Astrocyte (in vitro differentiated cells and primary cell): Measurements from ENCODE around the gene RBM14. TPM values are rescaled to one million over a fixed set of nuclear protein-coding genes. Genes with fewer than 3 reads are reported as not detected.
A peak's percentile ranks its signal among the peaks of the same experiment; 100 is the strongest.
"Not testable (repeated sequence)": the region's sequence is repeated elsewhere in the genome, so short reads cannot be mapped to it uniquely, and the experiment has no call there.

Experiments used
- DNase-seq: peaks from one replicate; pipeline ENCODE4 v3.0.0-alpha.2; 2010; ENCODE audit warnings: low read depth
- FAIRE-seq: peaks from 2 replicates; lab custom pipeline; 2011; peaks lifted over from hg19 to GRCh38; lab: Jason Lieb, UNC
- H2AFZ ChIP-seq: 2 replicates; pipeline ENCODE4 v1.6.0; 2012; ENCODE audit warnings: low read depth, low read length, inconsistent platforms
- H3K27ac ChIP-seq: 2 replicates; pipeline ENCODE4 v1.5.1; 2011; ENCODE audit warnings: low read depth, low read length, inconsistent platforms
- H3K27me3 ChIP-seq: 2 replicates; pipeline ENCODE4 v1.6.0; 2011; ENCODE audit warnings: low read length, inconsistent platforms; ENCODE audit not compliant: insufficient read depth
- H3K36me3 ChIP-seq: 2 replicates; pipeline ENCODE4 v1.5.1; 2011; ENCODE audit warnings: low read length, inconsistent platforms; ENCODE audit not compliant: insufficient read depth
- H3K4me1 ChIP-seq: 2 replicates; pipeline ENCODE4 v1.5.1; 2011; ENCODE audit warnings: low read length, inconsistent platforms; ENCODE audit not compliant: insufficient read depth
- H3K4me2 ChIP-seq: 2 replicates; pipeline ENCODE4 v1.6.0; 2012; ENCODE audit warnings: low read length, inconsistent platforms
- H3K4me3 ChIP-seq: 2 replicates; pipeline ENCODE4 v1.5.1; 2011; ENCODE audit warnings: low read depth, mild to moderate bottlenecking, low read length, inconsistent platforms; ENCODE audit not compliant: insufficient read depth
- H3K79me2 ChIP-seq: 2 replicates; pipeline ENCODE4 v1.6.0; 2012; ENCODE audit warnings: mild to moderate bottlenecking, low read length, inconsistent platforms; ENCODE audit not compliant: insufficient read depth
- H3K9ac ChIP-seq: 2 replicates; pipeline ENCODE4 v1.6.0; 2012; ENCODE audit warnings: mild to moderate bottlenecking, low read length, inconsistent platforms
- H3K9me3 ChIP-seq: 2 replicates; pipeline ENCODE4 v1.5.1; 2012; ENCODE audit warnings: low read depth, mild to moderate bottlenecking, low read length, inconsistent platforms; ENCODE audit not compliant: insufficient read depth
- H4K20me1 ChIP-seq: 2 replicates; pipeline ENCODE4 v1.6.0; 2012; ENCODE audit warnings: low read length, inconsistent platforms; ENCODE audit not compliant: insufficient read depth
- H3K27ac Mint-ChIP-seq: one replicate; pipeline ENCODE4 v1.8.0; 2021; ENCODE audit warnings: mild to moderate bottlenecking, mixed read lengths; ENCODE audit not compliant: unreplicated experiment
- H3K27me3 Mint-ChIP-seq: one replicate; pipeline ENCODE4 v1.8.0; 2021; ENCODE audit warnings: low read depth, mixed read lengths; ENCODE audit not compliant: unreplicated experiment
- H3K36me3 Mint-ChIP-seq: one replicate; pipeline ENCODE4 v1.8.0; 2021; ENCODE audit warnings: low read depth, mixed read lengths; ENCODE audit not compliant: unreplicated experiment
- H3K4me1 Mint-ChIP-seq: one replicate; pipeline ENCODE4 v1.8.0; 2021; ENCODE audit warnings: low read depth, mixed read lengths; ENCODE audit not compliant: unreplicated experiment
- H3K4me3 Mint-ChIP-seq: one replicate; pipeline ENCODE4 v1.8.0; 2021; ENCODE audit warnings: mild to moderate bottlenecking, moderate library complexity, mixed read lengths; ENCODE audit not compliant: unreplicated experiment
- H3K9me3 Mint-ChIP-seq: one replicate; pipeline ENCODE4 v1.8.0; 2021; ENCODE audit warnings: mild to moderate bottlenecking, mixed read lengths; ENCODE audit not compliant: unreplicated experiment
- EZH2 ChIP-seq: IDR thresholded peaks from 2 replicates; pipeline ENCODE4 v1.6.1; 2012; ENCODE audit warnings: mild to moderate bottlenecking, low read length, inconsistent platforms; ENCODE audit not compliant: insufficient read depth
- total RNA-seq: library from RNA; stranded (reverse); gene quantifications from 2 replicates; pipeline ENCODE4 v1.2.1, GENCODE V29; 2021
- TF ChIP-seq, protein P1 (sequence below): IDR thresholded peaks from 2 replicates; pipeline ENCODE4 v1.5.1; 2011; ENCODE audit warnings: low read depth, mild to moderate bottlenecking, inconsistent platforms, low read length, moderate library complexity; ENCODE audit not compliant: insufficient read depth

RBM14 gene
- total RNA-seq, 1 donor from 2014 or later: 59.7 TPM

DNA sequence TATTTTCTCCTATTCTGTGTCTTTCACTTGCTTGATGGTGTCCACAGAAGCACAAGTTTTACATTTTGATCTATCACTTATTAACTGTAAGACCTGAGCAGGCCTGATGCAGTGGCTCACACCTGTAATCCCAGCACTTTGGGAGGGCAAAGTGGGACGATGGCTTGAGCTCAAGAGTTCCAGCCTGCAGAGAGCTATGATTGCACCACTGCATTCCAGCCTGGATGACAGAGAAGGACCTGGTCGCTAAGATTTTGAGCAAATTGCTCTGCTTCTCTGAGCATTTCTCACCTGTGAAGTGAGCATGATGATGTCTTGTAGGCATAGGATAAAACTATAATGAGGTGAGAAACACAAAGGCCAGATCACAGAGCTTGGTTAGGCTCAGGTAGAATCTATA is 30.3 kb upstream of the RBM14 start:
- Histone ChIP-seq H4K20me1 (no peaks in the 10 kb centered on the region), H3K79me2 (no peaks in the 10 kb centered on the region), H3K27me3 (no peaks in the 10 kb centered on the region), H3K36me3 (no peaks in the 10 kb centered on the region), H3K9me3 (no peaks in the 10 kb centered on the region), H2AFZ (no peak overlapping the region), H3K4me2 (no peak overlapping the region), H3K9ac (no peak overlapping the region), H3K27ac (no peak overlapping the region), H3K4me1 (no peaks in the 10 kb centered on the region), H3K4me3 (no peak overlapping the region)
- Mint-ChIP-seq H3K4me1 (no peaks in the 10 kb centered on the region), H3K27me3 (peaks cover 6% of the 10 kb centered on the region), H3K4me3 (peak overlapping the region; percentile 25), H3K27ac (no peak overlapping the region), H3K36me3 (peaks cover 3% of the 10 kb centered on the region), H3K9me3 (peaks cover 22% of the 10 kb centered on the region)
- no peak for DNase-seq
- TF ChIP-seq, protein P1, sequence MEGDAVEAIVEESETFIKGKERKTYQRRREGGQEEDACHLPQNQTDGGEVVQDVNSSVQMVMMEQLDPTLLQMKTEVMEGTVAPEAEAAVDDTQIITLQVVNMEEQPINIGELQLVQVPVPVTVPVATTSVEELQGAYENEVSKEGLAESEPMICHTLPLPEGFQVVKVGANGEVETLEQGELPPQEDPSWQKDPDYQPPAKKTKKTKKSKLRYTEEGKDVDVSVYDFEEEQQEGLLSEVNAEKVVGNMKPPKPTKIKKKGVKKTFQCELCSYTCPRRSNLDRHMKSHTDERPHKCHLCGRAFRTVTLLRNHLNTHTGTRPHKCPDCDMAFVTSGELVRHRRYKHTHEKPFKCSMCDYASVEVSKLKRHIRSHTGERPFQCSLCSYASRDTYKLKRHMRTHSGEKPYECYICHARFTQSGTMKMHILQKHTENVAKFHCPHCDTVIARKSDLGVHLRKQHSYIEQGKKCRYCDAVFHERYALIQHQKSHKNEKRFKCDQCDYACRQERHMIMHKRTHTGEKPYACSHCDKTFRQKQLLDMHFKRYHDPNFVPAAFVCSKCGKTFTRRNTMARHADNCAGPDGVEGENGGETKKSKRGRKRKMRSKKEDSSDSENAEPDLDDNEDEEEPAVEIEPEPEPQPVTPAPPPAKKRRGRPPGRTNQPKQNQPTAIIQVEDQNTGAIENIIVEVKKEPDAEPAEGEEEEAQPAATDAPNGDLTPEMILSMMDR: no peak
- no peak for TF ChIP-seq EZH2
- FAIRE-seq: no peak

DNA sequence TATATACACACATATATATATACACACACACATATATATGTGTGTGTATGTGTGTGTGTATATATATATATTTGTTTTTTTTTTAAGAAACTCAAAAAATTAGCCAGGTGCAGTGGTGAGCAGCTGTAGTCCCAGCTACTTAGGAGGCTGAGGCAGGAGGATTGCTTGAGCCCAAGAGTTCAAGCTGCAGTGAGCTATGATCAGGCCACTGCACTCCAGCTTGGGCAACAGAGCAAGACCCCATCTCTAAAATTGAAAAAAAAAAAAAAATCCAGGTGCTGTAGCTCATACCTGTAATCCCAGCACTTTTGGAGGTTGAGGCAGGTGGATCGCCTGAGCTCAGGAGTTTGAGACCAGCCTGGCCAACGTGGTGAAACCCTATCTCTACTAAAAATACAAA is 27.1 kb upstream of the RBM14 start:
- not testable (repeated sequence) for H3K27ac Mint-ChIP-seq, H4K20me1 ChIP-seq, H3K36me3 Mint-ChIP-seq, H3K4me2 ChIP-seq, H3K27me3 ChIP-seq, H3K79me2 ChIP-seq, DNase-seq, H3K36me3 ChIP-seq, H3K4me1 ChIP-seq, H3K9me3 ChIP-seq, H3K4me1 Mint-ChIP-seq, H2AFZ ChIP-seq, H3K4me3 Mint-ChIP-seq, H3K27ac ChIP-seq, H3K27me3 Mint-ChIP-seq, H3K4me3 ChIP-seq, FAIRE-seq, H3K9ac ChIP-seq
- H3K9me3 Mint-ChIP-seq: peaks cover 16% of the 10 kb centered on the region

DNA sequence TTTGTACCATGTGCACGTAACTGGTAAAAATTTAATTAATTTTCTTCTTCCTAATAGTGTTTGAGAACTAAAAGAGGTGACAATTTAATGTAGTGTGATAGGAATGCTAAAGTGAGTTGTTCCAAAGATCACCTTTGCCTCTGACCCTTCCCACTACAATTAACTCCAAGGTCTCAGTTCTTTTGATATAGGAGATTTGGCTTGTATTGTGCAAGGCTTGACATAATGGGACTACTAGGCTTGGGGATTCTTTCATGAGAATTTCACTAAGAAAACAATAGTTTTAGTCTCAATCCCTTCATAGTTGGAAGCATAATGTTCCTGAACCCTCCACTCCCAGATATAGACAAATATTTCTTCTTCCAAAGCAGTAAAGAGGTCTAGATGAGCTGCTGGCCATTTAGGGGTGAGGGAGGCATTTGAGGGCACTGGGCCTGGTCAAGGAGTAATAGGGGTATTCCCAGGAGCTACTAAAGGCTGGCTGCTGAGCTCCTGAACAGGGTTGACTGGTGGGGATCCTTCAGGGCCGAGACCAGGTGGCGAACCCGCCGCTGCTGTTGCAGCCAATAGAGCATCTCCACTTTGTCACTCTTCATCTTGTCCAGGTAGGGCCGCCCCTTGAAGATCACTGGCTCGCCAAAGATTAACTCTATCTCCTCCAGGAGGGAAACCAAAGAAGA is 26.3 kb upstream of the RBM14 start:
- Mint-ChIP-seq H3K27ac (no peak overlapping the region), H3K27me3 (peaks cover 6% of the 10 kb centered on the region), H3K9me3 (peaks cover 16% of the 10 kb centered on the region), H3K36me3 (peaks cover 9% of the 10 kb centered on the region), H3K4me1 (peaks cover 11% of the 10 kb centered on the region), H3K4me3 (no peak overlapping the region)
- Histone ChIP-seq H3K9ac (no peak overlapping the region), H3K9me3 (no peaks in the 10 kb centered on the region), H2AFZ (no peak overlapping the region), H3K4me1 (peaks cover 8% of the 10 kb centered on the region), H3K36me3 (no peaks in the 10 kb centered on the region), H3K79me2 (peaks cover 9% of the 10 kb centered on the region), H3K27ac (no peak overlapping the region), H4K20me1 (peaks cover 7% of the 10 kb centered on the region), H3K4me3 (no peak overlapping the region), H3K27me3 (no peaks in the 10 kb centered on the region), H3K4me2 (no peak overlapping the region)
- TF ChIP-seq, protein P1: no peak
- no peak for TF ChIP-seq EZH2
- no peak for DNase-seq
- no peak for FAIRE-seq
